GM18909 (cell line): ENCODE data around the gene PXMP4.

Experiments
- ATAC-seq: cut with Tn5 transposase; IDR thresholded peaks from one replicate; pipeline ENCODE4 v1.9.1; 2021; ENCODE audit warnings: mild to moderate bottlenecking; ENCODE audit not compliant: unreplicated experiment, poor library complexity

Gene PXMP4

DNA sequence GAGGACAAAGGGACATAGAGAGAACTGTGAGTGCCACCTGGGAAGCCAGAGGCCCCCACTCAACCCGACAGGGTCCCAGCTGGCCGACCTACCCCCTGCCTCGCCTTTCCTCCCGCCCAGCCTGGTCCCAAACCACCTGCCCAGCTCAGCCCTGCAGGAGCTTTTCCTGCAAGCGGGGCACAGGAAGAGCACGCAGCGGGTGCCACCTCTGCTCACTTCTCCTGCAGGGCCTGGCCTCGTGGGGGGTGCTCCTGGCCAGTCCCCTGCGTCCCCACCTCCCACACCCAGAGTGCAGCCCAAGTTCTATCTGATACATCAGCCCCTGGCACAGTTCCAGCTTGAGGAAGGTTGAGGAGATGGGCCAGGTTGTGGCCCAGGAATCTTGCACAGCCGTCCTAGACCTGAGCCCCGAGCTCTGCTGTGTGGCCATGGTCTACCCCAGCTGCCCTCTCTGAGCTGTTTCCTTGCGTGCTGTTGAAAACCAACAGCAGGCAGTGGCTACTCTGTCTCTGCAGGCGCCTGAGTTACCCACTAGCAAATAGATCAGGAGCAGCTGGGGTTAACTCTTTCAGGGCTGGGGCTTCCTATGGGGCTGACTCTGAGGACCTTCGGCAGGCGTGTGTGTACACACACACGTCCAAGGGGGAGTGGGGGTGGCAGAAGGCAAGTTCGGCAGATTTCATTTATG lies 47.5 kb downstream of the PXMP4 start:
- no peak for ATAC-seq

DNA sequence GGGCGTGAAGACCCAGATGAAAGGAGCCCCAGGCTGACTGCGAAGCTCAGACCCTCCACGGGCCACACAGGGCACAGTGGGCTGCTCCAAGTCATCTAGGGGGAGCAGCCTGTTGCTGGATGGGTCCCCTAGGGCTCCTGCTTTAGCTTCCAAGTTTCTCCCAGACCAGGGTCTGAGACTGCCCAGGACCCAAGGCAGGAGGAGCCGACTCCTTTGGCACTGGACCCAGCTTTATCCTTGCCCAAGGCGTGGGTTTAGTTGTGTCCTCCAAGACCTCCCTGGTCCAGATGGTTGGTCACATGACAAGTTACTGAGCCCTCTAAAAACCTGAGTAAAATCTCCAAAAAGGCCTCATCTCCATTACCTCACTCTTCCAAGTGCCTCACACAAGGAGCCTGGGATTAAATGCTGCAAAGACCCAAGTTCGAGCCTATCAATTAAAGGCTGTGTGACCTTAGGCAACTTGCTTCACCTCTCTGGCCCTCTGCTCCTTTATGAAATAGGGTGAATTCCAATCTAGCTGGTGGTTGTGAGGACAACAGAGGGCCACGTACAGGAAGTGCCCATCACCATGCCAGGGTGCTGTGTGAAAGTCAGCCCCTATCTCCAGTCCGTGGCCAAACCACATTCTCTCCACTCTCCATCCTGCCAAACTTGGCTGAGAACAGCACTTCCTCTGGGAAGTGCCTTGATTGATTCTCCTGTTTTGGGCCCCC lies 48.4 kb downstream of the PXMP4 start:
- no peak for ATAC-seq

DNA sequence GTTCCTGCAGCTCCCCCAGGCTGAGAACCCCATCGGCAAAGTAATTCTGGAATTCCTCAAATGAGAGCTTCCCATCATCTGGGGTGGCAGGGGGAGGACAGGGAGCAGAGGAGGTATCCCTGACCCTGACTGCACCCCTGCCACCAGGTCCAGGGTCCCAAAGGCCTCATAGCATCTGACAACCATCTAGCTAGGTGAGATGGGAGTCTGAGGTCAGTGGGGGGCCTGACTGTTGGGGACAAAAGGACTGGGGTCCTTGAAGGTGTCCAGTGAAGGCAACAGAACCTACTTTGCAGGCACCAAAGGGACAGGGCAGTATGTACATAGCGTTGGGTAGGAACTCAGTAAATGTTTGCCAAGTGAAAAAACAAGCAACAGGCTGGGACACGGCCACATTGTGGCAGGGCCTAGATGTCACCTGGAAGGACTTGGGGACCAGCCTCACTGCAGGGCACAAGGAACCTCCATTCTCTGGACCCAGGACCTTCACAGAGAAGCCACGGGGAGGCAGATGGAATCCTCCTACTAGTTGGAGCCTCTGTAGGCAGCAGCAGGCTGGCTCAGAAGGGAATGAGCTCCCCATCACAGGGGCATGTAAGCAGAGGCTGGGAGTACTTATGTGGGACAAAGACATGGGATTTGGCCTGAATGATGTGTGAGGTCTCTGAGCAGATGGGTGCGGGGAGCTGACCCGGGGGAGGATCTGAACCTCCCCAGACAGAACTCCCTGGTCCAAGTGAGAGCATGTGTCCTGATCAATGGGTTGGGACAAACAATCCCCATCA lies 49.2 kb downstream of the PXMP4 start:
- ATAC-seq = no peak

DNA sequence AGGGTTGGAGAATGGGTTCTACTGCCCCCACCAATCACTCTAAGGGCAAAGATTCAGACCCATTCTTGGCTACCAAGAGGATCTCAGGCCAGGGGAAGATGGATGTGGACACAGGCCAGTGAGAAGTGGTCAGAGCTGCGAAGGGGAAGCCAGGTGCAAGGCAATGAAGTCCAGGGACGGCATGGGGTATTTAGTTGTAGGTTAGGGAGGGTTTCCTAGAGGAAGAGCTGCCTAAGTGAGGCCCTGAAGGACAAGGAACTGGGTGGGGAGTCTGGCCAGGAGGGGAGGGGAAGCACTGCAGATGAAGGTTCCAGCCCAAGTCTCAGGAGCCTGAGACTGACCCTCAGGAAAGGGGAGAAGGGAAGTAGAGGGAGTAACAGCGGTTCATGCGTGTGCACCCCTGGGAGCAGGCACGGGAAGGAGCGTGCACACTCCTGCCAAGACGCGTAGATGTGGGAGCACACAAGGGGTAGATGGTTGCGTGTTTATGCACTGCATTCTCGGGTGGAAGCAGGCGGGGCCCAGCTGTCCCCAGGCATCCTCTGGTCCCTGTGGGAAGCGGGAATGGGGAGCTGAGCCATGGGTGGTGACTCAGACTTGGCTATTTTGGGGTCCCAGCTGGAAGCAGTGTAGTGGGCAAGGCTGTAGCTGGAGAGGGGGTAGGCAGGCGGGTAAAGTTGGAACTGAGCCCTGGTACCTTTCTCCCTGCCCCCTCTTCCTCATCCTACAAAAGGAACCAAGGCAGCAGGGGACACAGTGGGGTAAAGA lies 50.1 kb downstream of the PXMP4 start:
- no peak for ATAC-seq

DNA sequence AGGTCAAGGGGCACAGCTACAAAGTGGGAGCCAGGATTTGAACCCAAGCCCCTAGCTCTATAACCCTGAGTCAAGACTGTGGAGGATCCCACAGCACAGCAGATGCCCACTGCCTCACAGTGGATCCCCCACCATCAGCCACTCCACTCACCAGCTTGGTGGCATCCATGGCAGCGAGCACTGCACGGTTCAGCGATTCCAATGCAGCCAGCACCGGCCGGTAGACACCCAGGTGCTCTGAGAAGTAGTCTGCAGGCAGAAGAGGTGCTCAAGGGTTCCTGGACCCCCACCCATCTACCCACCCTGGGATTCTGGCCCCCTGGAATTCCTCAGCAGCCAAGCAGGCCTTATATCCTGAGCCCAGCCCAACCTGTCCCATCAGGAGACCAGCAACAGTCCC lies 50.9 kb downstream of the PXMP4 start:
- ATAC-seq = no peak

DNA sequence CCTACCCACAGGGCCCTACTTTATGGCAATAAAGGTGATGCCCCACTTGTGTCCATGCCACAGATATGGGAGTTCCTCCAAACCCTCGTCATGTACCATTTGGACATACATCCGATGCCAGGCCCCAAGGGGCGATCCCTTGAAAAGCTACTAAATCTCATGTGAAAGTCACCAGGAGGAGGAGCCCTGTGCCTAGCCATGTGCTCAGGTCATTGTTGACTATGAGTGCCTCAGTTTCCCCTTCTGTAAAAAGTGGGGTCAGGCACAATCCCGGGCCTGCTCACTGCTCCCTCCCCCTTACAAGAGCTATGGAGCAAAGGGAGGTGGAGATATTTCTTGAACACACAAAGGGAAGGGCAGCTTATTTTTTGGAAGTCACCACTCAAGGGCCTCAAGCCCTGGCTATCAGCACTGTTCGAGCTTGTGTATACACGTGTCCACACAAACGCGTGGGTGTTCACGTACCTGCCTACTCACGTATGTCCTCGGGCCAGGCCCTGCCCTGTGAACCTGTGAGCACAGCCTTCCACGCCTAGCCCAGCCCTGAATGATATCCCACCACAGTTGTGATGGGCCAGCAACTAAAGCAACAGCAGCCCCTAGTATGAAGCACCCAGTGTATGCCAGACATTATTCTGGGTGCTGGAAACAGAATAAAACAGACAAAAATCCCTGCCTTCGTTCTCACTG lies 51.5 kb downstream of the PXMP4 start:
- ATAC-seq = no peak

DNA sequence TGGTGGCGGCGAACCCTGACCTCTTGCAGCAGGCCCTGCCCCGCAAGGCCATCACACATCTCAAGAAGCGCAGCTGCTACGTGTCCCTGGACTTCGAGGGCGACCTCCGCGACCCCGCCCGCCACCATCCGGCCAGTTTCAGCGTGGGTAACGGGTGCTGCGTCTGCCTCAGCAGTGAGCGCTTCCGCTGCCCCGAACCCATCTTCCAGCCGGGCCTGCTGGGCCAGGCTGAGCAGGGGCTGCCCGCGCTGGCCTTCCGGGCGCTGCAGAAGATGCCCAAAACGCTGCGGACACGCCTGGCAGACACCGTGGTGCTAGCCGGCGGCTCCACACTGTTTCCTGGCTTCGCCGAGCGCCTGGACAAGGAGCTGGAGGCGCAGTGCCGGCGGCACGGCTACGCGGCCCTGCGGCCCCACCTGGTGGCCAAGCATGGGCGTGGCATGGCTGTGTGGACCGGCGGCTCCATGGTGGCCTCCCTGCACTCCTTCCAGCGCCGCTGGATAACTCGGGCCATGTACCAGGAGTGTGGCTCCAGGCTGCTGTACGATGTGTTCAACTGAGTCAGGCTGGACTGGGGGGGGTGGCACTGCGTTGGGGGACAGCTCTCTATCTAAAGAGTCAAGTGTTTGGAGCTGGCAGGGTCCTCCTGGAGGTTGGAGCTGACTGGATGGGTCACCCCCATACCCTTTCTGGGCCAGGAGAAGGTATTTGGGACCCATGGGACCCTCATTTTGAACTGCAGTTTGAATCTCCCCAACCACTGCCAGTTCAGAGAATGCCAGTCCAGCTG lies 52.2 kb downstream of the PXMP4 start:
- ATAC-seq = peak; percentile 27

DNA sequence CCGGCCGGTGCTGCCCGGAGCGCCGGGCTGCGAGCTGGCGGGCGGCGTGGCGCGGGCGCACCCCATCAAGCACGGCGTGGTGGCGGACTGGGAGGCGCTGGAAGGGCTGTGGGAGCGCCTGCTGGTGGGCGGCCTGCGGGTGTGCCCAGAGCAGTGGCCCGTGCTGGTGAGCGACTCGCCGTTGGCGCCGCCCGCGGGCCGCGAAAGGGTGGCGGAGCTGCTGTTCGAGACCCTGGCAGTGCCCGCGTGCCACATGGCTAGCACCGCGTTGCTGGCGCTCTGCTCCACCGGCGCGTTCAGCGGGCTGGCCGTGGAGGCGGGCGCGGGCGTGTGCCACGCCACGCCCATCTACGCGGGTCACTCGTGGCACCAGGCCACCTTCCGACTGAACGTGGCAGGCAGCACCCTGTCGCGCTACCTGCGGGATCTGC lies 52.9 kb downstream of the PXMP4 start:
- no peak for ATAC-seq

DNA sequence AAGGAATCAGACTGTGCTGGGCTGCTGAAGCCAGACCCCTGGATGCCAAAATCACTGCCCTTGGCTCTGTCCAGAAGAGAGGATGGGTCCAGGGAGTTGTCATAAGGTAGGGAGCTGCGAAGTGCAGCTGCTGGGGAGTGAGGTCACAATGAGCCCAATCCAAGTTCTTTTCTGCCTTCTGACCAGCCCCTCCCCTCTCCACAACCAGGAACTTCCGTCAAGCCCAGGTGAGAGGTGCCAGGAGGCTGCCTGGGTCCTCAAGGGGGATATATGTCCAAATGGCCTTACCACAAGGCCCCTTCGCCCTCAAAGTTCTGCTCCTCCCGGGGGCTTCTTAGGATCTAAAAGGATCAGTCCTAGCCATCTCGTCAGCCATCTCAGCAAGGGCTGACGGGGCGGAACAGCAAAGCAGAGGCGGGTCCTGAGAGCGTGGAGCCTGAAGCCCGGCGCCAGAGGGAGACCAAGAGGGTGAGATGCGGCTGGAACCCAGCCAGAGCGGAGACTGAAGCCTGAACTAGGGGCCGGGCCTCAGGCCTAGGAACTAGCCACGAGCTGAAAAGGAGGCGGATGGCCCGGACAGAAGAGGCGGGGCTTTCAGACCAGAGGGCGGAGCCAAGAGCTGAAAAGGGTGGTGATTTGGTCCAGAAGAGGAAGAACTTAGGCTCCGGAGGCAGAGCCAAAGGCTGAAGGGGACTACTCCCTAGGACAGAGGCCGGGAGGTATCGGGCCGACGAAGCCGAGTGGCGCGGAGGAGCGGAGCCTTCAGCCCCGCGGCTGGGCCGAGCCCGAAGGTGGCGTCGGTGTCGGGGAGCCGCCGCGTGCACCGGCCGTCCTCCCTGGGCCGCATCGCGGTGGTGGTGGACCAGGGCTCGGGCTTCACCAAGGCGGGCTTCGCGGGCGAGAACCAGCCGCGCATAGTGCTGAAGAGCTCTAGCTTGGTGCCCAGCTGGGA lies 53.5 kb downstream of the PXMP4 start, which contains the start of gene ACTL10:
ACTL10 (plus strand) TSS at position 651 of the 952 bp plus-strand sequence. CDS start 555 bp downstream, outside the sequence.
- ATAC-seq = peak; percentile 76

DNA sequence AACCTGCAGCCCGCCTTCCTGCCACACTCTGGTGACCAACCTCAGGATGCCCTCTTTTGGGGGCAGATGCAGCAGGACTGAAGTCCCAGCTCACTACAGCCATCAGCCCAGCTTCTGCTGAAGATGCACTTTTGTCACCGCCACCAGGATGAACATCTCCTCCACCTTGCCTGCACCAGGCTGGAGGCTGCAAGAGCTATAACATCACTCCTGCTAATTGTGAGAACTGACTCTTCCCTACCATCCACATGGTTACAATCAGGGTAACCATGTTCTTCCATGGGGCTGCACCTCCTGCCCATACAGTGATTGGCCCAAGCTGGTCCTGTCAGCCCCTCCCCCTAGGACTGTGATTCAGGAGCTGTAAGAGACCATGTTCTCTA lies 55.4 kb downstream of the PXMP4 start:
- ATAC-seq = no peak

DNA sequence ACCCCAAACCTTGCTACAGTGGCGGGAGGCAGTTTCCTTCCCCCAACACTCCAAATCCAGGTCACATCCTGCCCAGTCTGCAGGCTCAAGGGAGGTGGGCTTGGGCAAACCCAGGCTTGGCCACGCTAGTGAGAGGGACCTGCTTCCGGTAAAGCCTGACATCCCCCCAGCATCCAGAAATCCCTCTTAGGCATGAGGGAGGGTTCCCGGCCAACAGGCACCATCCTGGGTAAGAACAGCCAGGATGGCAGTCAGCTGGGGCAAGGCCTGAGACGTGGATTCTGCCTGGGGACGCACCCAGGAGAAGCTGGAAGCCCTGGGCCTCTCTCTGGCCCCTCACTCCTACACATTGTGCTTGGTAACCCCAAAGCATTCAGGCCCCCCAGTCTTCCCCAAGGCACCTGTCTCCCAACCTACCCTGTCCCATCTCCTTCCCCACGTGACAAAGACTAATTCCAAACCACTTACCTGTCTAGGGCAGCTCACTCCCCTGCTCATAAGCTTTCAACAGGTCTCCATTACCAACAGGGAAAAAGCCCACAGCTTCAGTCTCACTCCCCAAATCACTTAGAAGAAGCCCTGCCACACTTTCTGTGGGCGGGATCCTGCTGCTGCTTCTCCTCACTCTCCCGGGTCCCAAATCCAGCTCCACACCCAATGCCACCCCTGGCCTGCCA lies 55.9 kb downstream of the PXMP4 start:
- ATAC-seq = no peak

DNA sequence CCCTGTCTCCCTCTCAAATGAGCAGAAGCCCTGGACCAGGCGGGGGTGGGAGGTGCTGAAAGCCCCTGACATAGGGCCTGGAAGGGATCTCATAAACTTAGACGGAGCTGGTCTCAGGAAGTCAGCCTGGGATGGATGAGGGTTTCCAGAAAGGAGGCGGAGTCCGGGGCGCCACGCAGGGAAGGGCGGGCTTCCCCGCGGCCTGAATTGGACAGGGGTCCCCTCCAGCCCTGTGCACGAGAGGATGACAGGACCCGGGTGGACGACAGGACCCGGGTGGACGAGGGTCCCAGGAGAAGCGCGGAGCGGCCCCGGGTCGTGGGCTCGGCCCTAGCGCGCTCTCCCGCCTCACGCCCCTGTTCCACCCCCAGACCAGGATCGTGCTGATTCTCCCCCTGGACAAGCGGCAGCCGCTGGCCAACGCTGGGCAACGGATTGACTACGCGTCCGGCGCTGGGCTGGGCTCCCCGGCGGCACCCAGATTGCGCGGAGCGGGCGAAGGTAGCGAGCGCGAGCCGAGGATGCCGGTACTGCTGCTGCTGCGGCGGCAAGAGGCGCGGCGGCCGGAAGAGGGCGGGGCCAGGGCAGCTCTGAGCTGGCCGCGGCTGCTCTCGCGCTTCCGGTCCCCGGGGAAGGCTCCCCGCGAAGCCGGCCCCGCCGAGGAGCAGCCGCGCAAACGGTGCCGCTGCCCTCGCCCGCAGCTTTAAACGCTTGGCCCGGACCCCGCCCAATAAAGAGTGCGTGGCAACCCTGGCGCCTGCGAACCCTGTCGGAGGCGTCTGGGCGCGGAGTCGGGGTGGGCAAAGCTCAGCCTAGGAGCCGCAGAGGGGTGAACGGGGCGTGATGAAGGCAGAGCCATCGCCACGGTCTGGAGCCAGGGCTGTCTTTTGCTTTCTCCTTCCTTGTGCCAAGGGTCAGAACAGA lies 56.7 kb downstream of the PXMP4 start:
- peak; percentile 51 for ATAC-seq

DNA sequence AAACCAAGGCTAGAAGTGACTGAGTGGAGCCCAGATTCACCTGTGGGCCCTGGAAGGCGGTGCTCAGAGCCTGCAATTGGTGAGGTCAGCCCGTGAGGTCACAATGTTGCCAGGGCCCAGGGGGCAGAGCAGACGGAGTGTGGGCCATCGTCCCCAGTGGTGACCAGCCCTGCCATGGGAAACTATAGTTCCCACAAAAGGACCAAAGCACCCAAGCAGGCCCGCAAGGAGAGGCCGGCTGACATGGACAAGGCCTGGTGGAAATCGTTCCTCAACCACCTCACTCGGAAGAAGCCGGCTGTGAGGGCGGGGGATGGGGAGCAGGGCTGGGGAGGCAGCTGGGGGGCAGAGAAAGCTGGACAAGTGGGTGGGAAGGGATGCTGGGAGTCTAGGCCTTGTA lies 57.9 kb downstream of the PXMP4 start, which contains the start of gene C20orf144:
C20orf144 (plus strand) TSS at position 156 of the 400 bp plus-strand sequence; CDS start at position 175, 19 bp downstream.
- no peak for ATAC-seq

DNA sequence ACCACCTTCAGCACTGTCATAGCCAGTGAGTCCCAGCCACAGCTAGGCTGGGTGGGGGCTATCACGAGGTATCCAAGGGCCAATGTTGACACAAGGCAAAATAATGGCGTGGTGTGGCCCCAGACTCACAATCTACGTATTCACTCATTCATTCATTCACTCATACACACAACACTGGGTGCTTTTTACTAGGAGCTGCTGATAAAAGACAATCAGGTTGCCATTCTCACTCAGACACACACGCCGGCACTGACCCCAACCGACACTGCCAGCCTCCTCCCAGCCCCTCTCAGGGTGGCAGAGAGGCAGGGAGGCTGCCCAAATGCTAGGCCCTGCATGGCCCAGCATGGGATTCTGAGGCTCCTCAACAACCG lies 59.4 kb downstream of the PXMP4 start:
- no peak for ATAC-seq

DNA sequence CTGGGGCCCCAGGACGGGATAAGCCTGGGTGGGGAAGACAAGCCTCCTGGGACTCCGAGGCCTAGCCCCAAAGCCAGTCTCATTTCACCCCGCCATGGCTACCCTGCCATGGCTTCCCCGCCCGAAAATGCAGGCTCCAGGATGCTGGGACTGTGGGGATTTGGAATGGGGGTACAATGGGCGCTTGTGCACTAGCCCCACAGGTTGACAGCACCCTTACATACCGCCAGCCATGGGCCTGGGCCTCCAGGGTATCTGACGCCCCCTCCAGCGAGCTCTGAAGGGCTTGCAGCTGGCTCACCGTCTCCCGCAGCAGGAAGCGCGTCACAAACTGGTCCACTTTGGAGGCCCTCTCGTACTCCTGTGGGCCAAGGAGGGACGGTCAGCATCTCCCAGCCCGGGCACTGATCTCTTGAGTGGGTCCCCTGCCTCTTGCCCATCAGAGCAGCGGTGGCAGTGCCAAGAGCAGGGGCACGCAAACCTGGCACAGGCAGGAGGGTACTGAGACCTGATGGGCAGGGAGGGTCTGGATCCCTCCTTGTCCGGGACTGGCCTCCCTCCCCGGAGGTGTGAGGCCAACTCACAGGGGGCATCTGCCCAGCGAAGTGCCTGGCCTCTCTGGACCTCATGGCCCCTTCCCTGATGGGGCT lies 60.0 kb downstream of the PXMP4 start:
- no peak for ATAC-seq
